GM21515 (cell line): ENCODE results near the gene KIAA0825.
A peak's percentile ranks its signal among the peaks of the same experiment; 100 is the strongest.

Source experiments
- ATAC-seq: cut with Tn5 transposase; IDR thresholded peaks from one replicate; pipeline ENCODE4 v1.9.1; 2021; ENCODE audit not compliant: unreplicated experiment

Gene KIAA0825

GRCh38 chr5:94111209-94112004, 507.0 kb downstream of the KIAA0825 start:
- ATAC-seq = peak; percentile 100

- ATAC-seq = no peak
These were observed 514.7 kb downstream of the KIAA0825 start for GRCh38 chr5:94103514-94104245.
